Testis (tissue), 2 donors: ENCODE data around the gene POT1.

Experiments
- POLR2A ChIP-seq: fragments of 450-650 bp; IDR thresholded peaks from one replicate; pipeline ENCODE4 v1.6.1; 2017; ENCODE audit warnings: antibody characterized with exemption, mild to moderate bottlenecking, moderate library complexity
- TF ChIP-seq, protein P1 (sequence below), 3 experiments: fragments of 450-650 bp in 2 of 3; fragments of 200-600 bp in 1 of 3; sonication (generic) in 1 of 3; IDR thresholded peaks; one replicate each; pipeline ENCODE4 v1.5.1; 2016 to 2019; ENCODE audit warnings: antibody characterized with exemption in 3 of 3, mild to moderate bottlenecking in 2 of 3, moderate library complexity in 1 of 3

DNA sequence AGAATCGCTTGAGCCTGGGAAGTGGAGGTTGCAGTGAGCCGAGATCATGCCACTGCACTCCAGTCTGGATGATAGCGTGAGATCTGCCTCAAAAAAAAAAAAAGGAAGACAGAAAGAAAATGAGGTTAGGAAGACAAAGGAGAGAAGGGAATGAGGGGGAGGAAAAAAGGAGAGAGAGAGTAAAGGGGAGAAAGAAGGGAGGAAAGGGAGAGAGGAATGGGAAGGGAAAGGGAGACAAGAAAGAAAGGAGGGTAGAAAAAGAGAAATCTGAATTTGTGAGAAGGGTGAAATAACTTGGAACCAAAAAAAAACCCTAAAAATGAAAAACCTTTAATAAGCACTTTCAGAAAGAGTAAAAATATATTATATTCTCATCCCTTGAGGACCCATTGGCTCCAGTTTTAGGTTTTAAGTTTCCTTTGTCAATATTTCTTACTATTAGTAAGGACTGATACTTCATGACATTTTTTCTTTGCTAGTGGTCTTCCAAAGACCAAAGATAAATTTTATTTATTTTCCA is 54.9 kb downstream of the POT1 start:
- TF ChIP-seq, protein P1, sequence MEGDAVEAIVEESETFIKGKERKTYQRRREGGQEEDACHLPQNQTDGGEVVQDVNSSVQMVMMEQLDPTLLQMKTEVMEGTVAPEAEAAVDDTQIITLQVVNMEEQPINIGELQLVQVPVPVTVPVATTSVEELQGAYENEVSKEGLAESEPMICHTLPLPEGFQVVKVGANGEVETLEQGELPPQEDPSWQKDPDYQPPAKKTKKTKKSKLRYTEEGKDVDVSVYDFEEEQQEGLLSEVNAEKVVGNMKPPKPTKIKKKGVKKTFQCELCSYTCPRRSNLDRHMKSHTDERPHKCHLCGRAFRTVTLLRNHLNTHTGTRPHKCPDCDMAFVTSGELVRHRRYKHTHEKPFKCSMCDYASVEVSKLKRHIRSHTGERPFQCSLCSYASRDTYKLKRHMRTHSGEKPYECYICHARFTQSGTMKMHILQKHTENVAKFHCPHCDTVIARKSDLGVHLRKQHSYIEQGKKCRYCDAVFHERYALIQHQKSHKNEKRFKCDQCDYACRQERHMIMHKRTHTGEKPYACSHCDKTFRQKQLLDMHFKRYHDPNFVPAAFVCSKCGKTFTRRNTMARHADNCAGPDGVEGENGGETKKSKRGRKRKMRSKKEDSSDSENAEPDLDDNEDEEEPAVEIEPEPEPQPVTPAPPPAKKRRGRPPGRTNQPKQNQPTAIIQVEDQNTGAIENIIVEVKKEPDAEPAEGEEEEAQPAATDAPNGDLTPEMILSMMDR (IDR thresholded peaks at IDR 0.05): no peak
- TF ChIP-seq POLR2A: no peak
